Neutrophil (primary cell): Measurements from ENCODE around the gene MBD3L2.
"Not testable (repeated sequence)": the region's sequence is repeated elsewhere in the genome, so short reads cannot be mapped to it uniquely, and the experiment has no call there.

Experiments
- H3K27ac ChIP-seq: fragments of 200-600 bp; sonication (generic); 2 replicates; pipeline ENCODE4 v1.5.1; 2016; ENCODE audit warnings: mild to moderate bottlenecking, moderate library complexity
- H3K27me3 ChIP-seq: fragments of 200-600 bp; sonication (generic); 2 replicates; pipeline ENCODE4 v1.6.0; 2016; ENCODE audit warnings: mild to moderate bottlenecking
- H3K36me3 ChIP-seq: fragments of 200-600 bp; sonication (generic); 2 replicates; pipeline ENCODE4 v1.5.1; 2017
- H3K4me1 ChIP-seq, 2 experiments: fragments of 200-600 bp in 1 of 2; sonication (generic) in 1 of 2; 1 replicate in 1 of 2; 2 replicates in 1 of 2; pipeline versions ENCODE4 v1.5.1 to v1.6.1; 2013 to 2016; ENCODE audit warnings: low read depth in 1 of 2, low read length in 1 of 2, mild to moderate bottlenecking in 1 of 2, moderate library complexity in 1 of 2; ENCODE audit not compliant: control insufficient read depth in 1 of 2, insufficient read depth in 1 of 2
- H3K4me3 ChIP-seq, 2 experiments: fragments of 200-600 bp in 1 of 2; sonication (generic) in 1 of 2; 1 replicate in 1 of 2; 2 replicates in 1 of 2; pipeline ENCODE4 v1.5.1; 2013 to 2016; ENCODE audit warnings: low read depth in 1 of 2, low read length in 1 of 2, mild to moderate bottlenecking in 1 of 2, moderate library complexity in 1 of 2
- H3K9me3 ChIP-seq: fragments of 200-600 bp; sonication (generic); 2 replicates; pipeline ENCODE4 v1.5.1; 2016
- CTCF ChIP-seq: fragments of 200-600 bp; sonication (generic); IDR thresholded peaks from 2 replicates; pipeline ENCODE4 v1.5.1; 2016; ENCODE audit warnings: antibody characterized with exemption

MBD3L2 gene

GRCh38 chr19:7007859-7008258, 41.3 kb upstream of the MBD3L2 start:
- no peaks in the 10 kb centered on the region for H3K9me3 ChIP-seq
- TF ChIP-seq CTCF: no peak
- H3K4me1 ChIP-seq: peaks cover 23 to 24% of the 10 kb centered on the region in 2 experiments
- H3K4me3 ChIP-seq: no peak overlapping the region
- H3K36me3 ChIP-seq: no peaks in the 10 kb centered on the region
- no peaks in the 10 kb centered on the region for H3K27me3 ChIP-seq
- H3K27ac ChIP-seq: peak overlapping the region; percentile 46

- no peak for TF ChIP-seq CTCF
Observed at GRCh38 chr19:7010722-7011593, 38.2 kb upstream of the MBD3L2 start.

DNA sequence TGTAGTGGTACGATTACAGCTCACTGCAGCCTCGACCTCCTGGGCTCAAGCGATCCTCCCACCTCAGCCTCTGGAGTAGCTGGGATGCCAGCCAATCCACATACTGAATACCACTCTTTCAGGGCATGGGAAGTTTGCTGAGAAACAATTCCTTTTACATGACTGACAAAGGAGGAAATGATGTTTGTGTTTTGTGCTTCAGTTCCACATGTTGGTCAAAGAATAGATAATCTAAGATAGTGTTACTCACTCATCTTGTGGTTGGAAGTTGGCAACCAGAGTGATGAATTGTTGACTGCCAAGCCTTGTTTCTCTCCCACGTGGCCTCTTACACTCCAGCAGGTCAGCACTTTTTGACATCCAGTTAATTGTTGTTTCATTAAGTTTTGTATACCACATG, 35.4 kb upstream of the MBD3L2 start:
- no peak overlapping the region for H3K27ac ChIP-seq
- H3K4me1 ChIP-seq: peaks cover 12 to 13% of the 10 kb centered on the region in 2 experiments
- H3K9me3 ChIP-seq: no peaks in the 10 kb centered on the region
- H3K27me3 ChIP-seq: no peaks in the 10 kb centered on the region
- H3K4me3 ChIP-seq: no peak overlapping the region
- no peak for TF ChIP-seq CTCF
- no peaks in the 10 kb centered on the region for H3K36me3 ChIP-seq

More at GRCh38 chr19:7010722-7011593, 38.2 kb upstream of the MBD3L2 start:
- Histone ChIP-seq H3K36me3 (no peaks in the 10 kb centered on the region), H3K4me3 (no peak overlapping the region), H3K27me3 (no peaks in the 10 kb centered on the region), H3K9me3 (no peaks in the 10 kb centered on the region), H3K27ac (no peak overlapping the region), H3K4me1 (peaks cover 23 to 24% of the 10 kb centered on the region in 2 experiments)

- Histone ChIP-seq H3K9me3 (no peaks in the 10 kb centered on the region), H3K36me3 (no peaks in the 10 kb centered on the region), H3K4me3 (no peak overlapping the region), H3K27ac (no peak overlapping the region), H3K4me1 (no peaks in the 10 kb centered on the region), H3K27me3 (no peaks in the 10 kb centered on the region)
- no peak for TF ChIP-seq CTCF
Observed at GRCh38 chr19:7018828-7019227, 30.3 kb upstream of the MBD3L2 start.

DNA sequence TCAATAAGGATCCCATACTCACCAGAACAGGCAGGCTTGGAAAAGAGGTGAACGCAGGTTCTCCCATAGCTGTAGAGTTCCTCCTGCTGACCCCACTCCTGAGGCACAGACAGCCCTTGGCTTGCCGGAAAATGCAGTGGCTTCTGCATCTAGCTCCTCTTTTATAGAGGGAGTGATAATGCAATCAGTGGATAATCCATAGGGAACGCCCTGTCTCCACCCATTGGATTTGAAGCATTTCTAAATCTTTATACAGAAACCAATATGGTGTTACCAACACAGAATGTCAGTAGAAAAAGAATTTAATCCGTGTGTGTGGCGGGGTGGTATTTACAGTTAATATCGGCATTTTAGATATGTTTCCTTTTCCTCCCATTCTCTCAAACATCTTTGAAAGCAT, 27.8 kb upstream of the MBD3L2 start, which contains the start of gene MBD3L2B:
Gene MBD3L2B (minus strand): TSS at position 101 of the 400 bp plus-strand sequence. CDS start 34 bp downstream, at position 67.
- H3K27ac ChIP-seq, H3K4me3 ChIP-seq, H3K9me3 ChIP-seq, H3K27me3 ChIP-seq, H3K4me1 ChIP-seq, H3K36me3 ChIP-seq: not testable (repeated sequence)

DNA sequence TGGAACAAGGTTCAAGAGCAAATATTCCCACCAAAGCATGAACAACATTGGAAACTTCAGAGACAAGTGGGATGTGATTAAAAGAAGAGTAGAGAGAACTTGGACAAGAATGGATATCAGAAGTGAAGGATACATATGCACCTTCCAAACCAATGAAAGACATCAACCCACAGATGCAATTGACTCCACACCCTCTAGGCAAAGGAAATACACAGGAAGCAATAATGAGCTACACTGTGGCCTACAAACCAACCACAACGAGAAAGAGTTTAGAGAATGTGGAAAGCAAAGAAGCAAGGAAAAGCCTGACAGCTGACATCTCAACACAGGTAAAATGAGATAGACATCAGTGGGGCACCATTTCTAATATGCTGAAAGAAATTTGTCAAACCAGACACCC, 20.3 kb upstream of the MBD3L2 start:
- not testable (repeated sequence) for H3K4me3 ChIP-seq, H3K27me3 ChIP-seq, H3K27ac ChIP-seq, H3K36me3 ChIP-seq, H3K9me3 ChIP-seq, H3K4me1 ChIP-seq

GRCh38 chr19:7030278-7030677, 18.8 kb upstream of the MBD3L2 start, which contains the start of gene MBD3L5:
Gene MBD3L5 (plus strand): TSS chr19:7030578. CDS start chr19:7030612, 34 bp downstream.
- not testable (repeated sequence) for H3K27me3 ChIP-seq, H3K9me3 ChIP-seq, H3K36me3 ChIP-seq, H3K4me1 ChIP-seq, H3K27ac ChIP-seq, H3K4me3 ChIP-seq

GRCh38 chr19:7040079-7040478, 9.0 kb upstream of the MBD3L2 start, which contains the start of gene MBD3L4:
Gene MBD3L4 (minus strand): TSS chr19:7040179. CDS start chr19:7040144, 35 bp downstream.
- H3K27ac ChIP-seq, H3K4me1 ChIP-seq, H3K36me3 ChIP-seq, H3K9me3 ChIP-seq, H3K4me3 ChIP-seq, H3K27me3 ChIP-seq: not testable (repeated sequence)

DNA sequence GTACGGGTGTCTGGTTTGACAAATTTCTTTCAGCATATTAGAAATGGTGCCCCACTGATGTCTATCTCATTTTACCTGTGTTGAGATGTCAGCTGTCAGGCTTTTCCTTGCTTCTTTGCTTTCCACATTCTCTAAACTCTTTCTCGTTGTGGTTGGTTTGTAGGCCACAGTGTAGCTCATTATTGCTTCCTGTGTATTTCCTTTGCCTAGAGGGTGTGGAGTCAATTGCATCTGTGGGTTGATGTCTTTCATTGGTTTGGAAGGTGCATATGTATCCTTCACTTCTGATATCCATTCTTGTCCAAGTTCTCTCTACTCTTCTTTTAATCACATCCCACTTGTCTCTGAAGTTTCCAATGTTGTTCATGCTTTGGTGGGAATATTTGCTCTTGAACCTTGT, 7.6 kb upstream of the MBD3L2 start:
- not testable (repeated sequence) for H3K27ac ChIP-seq, H3K27me3 ChIP-seq, H3K9me3 ChIP-seq, H3K36me3 ChIP-seq, H3K4me1 ChIP-seq, H3K4me3 ChIP-seq

GRCh38 chr19:7051421-7051820, 2.3 kb downstream of the MBD3L2 start:
- not testable (repeated sequence) for H3K9me3 ChIP-seq, H3K4me3 ChIP-seq, H3K27me3 ChIP-seq, H3K4me1 ChIP-seq, H3K36me3 ChIP-seq, H3K27ac ChIP-seq
